Dedifferentiated amniotic fluid mesenchymal stem cell (primary cell): ENCODE data around the gene MAST2.
A peak's percentile ranks its signal among the peaks of the same experiment; 100 is the strongest.
"Not testable (repeated sequence)": the region's sequence is repeated elsewhere in the genome, so short reads cannot be mapped to it uniquely, and the experiment has no call there.

ENCODE experiments used
- DNase-seq: peaks from one replicate; pipeline ENCODE4 v3.0.0-alpha.2; 2016; ENCODE audit errors: extremely low spot score

Gene MAST2

DNA sequence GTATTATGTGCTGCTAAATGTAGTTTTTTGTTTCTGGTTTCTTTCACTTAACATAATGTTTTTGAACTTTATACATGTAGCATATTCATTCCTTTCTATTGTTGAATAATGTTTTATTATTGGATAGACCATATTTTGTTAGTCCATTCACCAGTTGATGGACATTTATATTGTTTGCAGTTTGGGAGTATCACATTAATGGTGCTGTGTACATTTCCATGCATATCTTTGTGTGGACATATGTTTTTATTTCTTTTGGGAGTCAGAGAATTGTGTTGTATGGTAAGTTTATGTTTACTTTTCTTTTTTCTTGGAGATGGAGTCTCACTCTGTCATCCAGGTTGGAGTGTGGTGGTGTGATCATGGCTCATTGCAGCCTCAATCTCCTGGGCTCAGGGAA, 134.6 kb downstream of the MAST2 start:
- no peak for DNase-seq

DNA sequence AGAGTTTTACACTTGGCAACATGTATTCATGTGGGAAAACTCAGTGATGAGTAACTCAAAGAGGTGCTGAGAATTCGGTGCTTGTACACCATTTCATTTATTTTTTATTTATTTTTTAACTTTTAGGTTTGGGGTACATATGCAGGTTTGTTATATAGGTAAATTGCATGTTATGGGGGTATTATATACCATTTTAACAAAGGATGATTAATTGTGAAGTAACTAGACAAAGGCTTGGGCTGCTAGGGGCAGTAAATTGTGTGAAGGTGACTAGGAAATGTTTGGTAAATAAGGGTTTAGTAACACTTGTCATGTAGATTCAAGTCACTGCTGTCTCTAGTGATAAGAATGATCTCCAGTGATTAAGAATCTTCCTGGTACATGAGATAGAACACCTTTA, 139.0 kb downstream of the MAST2 start:
- DNase-seq = no peak

DNA sequence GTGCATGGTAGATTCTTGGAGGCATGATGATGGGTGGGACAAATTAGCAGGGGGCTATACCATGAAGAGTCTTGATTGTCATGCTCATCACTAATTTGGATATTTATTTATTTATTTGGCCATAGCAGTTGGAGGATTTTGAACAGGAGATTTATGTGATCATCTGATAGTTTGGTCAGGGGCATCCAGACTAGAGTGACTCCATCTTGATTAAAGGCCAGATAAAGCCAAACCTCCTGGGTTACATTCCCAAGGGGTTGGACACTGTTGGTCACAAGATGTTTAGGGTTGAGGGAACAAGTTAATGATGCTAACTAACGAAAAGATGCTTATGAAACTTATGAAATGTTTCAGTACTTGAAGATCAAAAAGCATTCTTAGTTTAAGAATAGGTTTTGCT, 139.8 kb downstream of the MAST2 start:
- no peak for DNase-seq

DNA sequence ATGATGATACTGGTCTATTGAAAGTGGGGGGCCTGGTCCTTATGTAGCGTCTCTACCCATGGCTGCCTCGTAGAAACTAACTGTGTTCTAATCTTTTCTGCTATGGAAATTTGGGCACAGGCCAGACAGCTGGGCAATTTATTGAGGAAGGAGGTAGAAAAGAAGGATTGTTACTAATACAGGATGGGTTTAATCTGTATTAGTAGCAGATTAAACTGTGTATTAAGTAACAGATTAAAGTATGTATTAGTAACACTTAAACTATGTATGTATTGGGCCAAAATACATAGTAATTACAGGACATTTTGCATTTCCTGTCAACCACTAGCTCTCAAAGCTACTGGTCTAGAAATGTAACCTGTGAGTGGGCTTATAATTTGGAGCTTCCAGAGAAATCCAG, 142.0 kb downstream of the MAST2 start:
- DNase-seq = no peak

DNA sequence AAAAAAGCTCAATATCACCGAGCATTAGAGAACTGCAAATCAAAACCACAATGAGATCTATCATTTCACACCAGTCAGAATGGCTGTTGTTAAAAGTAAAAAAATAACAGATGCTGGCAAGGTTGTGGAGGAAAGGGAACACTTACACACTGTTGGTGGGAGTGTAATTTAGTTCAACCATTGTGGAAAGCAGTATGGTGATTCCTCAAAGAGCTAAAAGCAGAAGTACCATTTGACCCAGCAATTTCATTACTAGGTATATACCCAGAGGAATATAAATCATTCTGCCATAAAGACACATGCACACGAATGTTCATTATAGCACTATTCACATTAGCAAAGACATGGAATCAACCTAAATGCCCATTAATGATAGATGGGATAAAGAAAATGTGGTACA, 146.1 kb downstream of the MAST2 start:
- not testable (repeated sequence) for DNase-seq

DNA sequence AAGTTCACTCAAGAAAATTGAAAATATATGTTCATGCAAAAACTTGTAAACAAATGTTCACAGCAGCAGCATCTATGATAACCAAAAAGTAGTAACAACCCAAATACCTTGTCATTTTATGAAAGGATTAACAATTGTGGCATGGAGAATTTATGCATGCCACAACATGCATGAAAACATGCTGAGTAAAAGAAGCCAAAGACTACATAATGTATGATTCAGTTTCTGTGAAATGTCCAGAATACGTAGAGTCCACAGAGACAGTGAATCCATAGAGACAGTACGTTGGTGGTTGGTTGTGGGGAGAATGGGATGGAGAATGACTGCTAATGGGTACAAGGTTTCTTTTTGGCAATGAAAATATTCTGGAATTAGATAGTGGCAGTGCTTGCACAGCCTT, 148.7 kb downstream of the MAST2 start:
- DNase-seq = no peak

DNA sequence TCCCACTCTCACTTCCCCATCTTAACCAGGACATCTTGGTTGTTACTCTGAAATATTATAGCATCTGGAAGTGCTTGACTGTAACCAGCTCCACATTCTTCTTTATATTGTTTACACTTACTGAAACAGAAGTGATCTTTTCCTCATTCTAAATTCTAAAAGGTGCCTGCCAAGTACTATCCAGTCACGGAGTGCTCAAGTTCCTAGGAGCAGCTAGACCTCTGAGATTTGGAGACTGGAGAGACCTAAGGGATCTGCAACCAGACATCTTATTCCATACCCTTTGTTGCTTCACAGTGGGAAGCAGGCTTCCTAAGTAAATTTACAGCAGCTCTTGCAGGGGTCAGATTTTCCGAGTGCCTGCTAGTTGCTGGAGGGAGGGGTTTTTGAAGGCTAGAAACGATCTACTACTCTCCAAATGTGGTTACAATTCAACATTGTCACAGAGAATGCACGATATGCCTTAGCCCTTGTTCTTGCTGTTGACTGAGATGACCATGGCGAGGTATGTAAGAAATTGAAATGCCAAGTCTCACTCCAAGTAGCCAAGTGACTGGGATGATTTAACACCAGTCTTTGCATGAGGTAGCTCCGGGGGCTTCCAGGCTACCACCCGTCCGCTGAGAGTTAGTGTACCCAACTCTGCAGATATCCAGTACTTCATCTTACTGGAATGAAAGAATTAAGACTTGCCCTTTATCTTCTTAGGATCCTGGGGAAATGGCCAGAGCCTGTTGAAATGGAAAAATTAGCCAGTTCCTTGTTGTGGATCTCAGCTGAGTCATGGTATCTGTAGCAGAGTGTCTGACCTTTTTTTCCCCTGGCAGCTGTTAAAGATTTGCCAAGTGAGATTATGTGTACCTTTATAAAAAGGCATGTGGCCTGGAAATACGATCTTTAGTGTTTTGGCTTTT, 150.8 kb downstream of the MAST2 start:
- peak; percentile 48 for DNase-seq

DNA sequence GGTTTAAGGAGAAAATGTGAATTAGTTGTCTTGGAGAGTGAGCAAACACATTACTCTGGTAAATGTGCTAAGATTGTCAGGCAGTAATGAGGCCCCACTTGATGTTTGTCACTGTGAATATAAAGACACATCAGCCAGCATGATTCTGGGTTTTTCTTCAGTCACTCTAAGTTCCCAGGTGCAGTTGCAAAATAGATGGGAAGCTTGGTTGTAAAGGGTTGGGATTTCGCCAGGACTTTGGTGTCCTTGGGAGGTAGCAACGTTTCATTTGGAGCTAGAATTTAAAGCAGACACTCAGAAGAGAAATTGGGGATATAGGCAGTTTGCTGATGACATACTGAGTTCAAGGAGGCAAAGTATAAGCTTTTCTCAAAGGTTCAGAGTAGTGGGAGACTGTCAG, 154.3 kb downstream of the MAST2 start:
- no peak for DNase-seq

DNA sequence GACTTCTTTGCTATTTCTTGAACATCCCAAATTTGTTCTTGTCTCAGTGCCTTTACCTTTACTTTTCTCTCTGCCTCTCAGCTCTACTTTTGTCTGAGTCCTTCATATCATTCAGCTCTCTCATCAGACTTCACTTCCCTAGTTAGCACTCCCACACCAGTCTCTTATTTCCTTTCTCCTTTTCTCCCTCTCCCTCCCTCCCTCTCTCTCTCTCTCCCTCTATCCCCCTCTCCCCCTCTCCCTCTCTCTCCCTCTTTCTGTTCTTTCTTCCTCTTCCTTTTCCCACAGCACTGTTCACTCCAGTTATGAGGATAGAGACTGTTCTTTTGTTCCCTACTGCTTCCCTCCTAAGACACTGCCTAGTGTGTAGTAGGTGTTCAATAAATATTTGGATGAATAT, 154.9 kb downstream of the MAST2 start:
- DNase-seq = no peak

DNA sequence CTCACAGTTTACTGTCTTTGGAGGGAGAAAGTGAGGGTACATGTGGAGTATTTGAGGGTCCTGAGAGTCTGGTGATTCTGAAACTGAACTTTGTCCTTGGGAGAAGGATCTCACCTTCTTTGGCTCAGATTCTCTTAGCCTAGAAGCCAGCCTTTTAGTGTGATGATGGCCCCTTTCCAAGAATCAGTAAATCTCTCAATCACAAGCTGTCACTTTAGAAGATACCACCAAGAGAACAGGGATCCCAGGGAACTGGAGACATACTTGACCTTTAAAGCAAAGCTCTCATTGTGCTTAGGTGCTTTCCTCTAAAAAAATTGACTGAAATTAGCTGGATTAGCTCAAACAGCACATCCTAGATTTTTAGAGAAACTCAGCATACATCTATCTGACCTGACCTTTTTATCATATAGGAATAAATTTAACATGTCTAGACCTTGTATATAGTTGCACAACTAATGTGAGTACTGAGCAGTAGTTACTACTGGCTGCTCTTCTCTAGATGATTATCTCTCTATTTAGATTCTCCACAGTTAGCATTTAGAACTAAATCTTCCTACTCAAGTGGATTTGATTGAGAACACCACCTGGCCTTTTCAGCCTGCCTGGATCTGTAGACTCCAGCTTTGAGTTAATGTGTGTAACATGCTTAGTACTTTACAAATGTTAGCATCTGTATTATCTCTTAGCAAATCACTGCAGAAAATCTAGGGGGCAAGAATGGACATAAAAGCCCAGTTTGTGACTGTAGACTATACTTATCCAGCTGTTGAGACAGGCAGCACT, 157.7 kb downstream of the MAST2 start:
- no peak for DNase-seq

DNA sequence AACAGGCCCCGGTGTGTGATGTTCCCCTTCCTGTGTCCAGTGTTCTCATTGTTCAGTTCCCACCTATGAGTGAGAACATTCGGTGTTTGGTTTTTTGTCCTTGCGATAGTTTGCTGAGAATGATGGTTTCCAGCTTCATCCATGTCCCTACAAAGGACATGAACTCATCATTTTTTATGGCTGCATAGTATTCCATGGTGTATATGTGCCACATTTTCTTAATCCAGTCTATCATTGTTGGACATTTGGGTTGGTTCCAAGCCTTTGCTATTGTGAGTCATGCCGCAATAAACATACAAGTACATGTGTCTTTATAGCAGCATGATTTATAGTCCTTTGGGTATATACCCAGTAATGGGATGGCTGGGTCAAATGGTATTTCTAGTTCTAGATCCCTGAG, 158.5 kb downstream of the MAST2 start:
- not testable (repeated sequence) for DNase-seq

DNA sequence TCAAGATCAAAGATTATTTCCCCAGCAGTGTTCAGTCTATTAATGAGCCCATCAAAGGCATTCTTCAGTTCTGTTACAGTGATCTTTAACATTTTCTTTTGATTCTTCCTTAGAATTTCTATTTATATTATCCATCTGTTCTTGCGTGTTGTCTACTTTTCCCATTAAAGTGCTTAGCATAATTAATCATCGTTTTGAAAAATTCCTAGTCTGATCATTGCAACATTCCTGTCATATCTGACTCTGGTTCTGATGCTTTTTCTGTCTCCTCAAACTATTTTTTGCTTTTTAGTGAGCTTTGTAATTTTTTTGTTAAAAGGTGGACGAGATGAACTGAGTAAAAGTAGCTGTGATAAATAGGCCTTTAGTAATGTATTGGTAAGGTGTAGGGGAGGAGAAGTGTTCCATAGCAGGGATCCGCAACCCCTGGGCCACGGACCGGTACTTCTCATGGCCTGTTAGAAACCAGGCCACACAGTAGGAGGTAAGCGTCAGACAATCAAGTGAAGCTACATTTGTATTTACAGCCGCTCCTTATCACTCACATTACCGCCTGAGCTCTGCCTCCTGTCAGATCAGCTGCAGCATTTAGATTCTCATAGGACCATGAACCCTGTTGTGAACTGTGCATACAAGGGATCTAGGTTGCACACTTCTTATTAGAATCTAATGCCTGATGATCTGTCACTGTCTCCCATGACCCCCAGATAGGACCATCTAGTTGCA, 165.7 kb downstream of the MAST2 start:
- no peak for DNase-seq

DNA sequence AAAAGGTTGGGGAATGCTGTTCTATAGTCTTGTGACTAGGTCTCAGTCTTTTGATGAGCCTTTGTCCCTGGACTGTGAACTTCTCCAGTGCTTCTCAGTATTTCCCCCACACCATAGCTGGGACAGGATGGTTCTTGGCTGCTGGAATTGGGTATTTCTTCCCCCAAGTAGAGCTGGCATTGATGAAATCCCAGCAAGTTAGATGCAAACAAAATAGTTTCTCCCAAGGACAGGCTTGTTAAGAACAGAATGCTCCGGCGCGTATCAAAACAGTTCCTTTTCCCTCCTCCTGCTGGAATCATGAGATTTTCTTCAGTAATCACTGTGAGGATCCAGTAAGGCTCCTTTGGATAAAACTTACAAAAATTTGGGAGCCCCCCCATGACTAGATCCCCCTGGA, 166.5 kb downstream of the MAST2 start:
- DNase-seq = no peak

DNA sequence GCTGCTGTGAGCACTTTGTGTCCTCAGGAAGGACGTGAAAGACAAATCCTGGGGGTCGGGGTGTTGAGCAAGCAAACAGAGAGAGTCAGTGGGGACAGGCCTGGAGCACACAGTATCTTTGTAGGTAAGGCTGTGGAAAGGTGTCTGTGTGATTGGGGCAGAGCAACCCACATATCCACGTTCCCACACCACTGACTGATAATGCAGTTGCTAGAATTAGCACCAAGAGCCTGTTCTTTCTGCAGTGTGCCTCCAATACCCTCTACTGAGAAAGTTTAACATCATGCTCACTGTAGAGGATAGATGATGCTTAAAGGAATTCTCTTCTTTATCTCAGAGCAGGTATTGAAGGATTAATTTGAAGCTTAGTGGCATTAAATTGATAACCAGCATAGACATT, 167.9 kb downstream of the MAST2 start:
- DNase-seq = no peak

DNA sequence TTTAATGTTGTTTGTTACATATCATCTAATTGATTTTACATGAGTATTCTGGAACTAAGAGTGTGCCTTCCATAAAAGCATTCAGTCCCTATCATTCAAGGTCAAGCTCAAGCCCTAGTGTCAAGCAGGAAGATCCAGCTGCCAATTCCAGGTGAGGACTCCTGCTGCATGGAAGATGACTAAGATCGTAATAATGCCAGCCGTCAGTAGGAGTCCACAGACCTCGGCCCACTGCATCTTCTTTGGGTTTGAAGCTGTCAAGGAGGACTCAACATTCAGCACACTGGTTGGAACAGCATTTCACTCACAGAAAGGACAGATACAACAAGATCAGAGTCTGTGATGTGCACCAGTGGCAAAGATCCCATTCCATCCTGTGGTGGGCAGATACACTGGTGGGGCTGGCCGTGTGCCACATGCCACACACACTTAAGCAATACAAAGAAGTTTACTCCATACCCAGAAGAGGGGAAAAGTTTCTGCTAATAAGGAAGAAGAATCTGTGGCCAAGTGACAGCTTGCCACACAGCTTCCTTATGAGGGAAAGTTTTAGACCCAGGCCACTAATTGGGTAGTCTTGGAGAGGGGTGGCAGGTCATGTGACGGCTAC, 168.6 kb downstream of the MAST2 start:
- DNase-seq = no peak

DNA sequence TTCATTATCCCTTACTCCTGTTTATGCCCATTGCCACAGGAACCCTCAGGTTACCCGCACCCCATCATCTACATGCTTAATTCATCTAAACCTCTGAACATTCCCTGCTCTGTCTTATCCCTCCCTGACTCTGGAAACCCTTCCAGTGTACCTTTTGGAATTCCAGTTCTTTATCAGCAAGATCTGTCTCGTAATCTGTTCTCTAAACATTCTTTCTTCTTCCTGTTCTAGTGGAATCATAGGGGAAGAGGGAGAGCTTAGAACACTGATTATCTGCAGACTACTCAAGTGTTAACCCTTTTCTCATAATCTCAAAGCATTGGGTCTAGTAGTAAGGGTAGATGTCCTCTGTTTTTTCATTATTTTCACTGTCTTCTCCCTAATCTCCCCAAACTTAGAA, 169.2 kb downstream of the MAST2 start:
- DNase-seq = no peak

DNA sequence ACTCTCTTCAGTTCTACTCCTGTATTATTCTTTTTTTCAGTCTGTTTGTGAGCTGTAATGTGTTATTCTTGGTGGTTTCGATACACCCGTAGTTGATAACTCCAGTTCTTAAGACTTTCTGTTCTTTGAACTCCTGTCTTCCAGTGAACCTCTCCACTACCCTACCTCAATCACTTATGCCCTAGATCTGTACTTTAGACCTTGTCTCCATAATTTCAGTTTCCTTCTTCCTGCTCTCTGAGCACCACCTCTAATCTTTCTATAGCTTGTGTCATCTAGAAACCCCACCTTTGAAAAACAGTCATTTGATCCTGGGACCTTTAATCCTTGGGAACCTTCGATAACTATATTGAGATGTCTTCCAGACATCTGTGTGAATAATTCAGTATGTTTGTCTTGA, 169.7 kb downstream of the MAST2 start:
- no peak for DNase-seq

DNA sequence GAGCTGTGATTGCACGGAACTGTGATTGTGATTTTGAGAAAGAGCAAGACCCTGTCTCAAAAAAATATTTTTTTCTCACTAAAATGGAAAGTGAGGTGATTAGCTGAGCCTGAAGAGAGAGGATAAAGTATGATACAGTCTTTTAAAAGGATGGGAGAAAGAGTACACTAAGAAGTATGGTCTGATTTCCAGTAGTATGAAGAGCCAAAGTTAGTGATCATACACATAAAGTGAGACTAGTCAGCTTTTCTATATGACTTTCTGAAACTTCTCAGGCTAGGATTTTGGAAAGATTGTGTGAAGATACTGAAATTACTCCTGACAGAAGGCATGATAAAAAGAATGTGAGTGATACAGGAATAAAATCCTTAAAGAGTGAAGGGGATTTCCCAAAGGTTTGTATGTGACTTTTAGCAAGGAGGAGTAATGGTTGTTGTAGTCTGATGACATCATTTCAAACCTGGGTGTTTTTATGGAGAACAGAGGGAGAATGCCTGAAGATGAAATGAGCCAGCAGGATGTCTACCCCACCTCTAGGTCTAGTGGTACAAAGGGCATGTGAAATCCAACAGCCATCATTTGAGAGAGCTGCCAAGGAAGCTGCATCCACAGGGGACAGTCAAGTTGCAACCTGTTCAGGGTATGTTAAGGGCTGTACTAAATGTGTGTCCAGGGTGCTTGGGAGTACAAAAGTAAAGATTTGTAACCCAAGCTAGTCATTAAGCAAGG, 171.3 kb downstream of the MAST2 start:
- no peak for DNase-seq

DNA sequence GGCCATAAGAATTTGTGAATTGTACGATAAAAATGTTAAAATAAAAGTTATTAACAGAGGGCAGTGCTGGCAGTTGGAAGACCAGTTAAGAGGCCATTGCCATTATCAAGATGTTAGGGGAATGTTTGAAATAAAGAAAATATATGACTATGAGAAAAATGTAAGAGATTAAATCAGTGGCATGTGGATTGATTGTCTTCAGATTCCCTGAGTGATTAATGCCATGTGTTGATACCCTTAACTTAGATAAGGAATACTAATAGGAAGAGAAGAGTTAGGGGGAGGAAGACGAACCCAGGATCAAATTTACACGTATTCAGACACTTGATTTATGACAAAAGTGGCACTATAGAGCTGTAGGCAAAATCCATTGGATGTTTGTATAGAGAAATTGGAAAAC, 173.2 kb downstream of the MAST2 start:
- DNase-seq = no peak

DNA sequence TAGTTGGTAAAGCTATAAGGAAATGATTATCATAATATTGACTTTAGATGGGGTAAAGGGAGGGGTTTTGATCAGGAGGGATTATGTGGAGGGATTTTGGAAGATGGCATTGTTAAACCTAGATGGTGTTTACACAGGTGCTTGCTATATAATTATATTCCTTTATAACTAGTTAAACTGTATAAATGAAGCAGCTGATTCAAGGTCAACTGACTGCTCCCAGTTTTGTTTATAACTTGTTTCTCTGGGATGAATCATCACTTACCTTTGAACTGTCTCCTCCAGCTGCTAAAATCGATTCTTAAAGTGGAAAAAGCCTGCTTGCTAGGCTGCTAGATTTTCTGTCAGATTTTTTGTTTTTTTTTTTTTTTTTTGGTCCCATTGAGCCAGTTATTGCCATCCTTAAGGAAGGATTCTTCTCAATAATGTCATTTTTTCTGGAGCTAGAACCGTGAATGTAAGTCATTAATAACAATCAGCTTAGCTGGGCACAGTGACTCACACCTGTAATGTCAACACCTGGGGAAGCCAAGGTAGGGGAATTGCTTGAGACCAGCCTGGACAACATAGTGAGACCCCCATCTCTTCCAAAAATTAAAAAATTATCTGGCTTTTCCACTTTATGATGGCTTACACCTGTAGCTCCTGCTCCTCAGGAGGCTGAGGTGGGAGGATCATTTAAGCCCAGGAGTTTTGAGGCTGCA, 175.8 kb downstream of the MAST2 start:
- DNase-seq = no peak

DNA sequence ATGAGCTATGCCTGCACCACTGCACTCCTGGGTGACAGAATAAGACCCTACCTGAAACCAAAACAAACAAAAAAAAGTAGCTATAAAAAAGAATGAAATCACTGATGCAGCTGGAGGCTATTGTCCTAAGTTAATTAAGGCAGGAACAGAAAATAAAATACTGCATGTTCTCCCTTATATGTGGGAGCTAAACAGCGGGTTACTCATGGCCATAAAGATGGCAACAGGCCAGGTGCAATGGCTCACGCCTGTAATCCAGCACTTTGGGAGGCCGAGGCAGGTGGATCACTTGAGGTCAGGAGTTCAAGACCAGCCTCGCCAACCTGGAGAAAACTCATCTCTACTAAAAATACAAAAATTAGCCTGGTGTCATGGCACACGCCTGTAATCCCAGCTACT, 176.4 kb downstream of the MAST2 start:
- DNase-seq = no peak
